Measurements from ENCODE around the gene MICA.

The MICA gene

DNA sequence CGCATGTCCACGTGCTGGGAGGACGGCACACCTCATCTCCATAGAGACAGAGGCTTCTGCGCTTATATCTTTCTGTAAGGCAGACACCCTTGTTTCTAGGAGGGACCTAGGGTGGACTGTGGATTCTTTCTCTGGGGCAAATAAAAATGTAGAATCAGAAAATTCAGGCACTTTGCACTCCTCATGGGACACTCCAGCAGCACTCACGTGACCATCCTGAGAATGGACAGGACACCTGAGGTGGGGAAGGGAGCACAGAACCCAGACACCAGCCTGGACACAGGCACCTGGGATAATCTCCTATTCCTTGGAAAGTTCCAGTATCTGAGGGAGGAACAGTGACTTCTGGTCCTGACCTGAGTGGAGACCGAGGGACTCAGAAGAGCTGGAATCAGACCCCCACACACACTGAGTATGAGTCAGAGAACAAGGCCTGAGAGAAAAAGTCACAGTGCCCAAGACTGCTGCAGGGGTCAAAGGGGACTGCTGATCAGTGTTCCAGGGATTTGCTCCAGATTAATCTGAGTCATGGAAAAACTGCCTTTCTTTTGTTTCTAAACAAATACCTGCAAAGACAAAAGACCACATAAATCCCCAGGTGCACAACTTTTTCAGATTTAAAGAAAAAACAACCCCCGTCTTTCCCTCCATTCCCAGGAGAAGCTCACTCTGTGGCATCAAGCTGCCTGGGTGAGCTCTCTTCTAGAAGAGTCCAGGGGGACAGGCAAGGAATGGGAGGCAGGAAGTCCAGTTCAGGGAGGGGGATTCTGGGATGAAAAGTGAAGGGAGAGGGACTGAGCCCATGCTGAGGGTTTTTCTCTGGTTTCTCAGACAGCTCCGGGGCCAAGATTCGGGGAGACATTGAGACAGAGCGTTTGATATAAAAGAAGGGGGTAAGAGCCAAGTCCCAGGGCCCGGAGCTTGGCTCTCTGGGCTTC, 58.9 kb downstream of the MICA start:
- no peak for DNase-seq

DNA sequence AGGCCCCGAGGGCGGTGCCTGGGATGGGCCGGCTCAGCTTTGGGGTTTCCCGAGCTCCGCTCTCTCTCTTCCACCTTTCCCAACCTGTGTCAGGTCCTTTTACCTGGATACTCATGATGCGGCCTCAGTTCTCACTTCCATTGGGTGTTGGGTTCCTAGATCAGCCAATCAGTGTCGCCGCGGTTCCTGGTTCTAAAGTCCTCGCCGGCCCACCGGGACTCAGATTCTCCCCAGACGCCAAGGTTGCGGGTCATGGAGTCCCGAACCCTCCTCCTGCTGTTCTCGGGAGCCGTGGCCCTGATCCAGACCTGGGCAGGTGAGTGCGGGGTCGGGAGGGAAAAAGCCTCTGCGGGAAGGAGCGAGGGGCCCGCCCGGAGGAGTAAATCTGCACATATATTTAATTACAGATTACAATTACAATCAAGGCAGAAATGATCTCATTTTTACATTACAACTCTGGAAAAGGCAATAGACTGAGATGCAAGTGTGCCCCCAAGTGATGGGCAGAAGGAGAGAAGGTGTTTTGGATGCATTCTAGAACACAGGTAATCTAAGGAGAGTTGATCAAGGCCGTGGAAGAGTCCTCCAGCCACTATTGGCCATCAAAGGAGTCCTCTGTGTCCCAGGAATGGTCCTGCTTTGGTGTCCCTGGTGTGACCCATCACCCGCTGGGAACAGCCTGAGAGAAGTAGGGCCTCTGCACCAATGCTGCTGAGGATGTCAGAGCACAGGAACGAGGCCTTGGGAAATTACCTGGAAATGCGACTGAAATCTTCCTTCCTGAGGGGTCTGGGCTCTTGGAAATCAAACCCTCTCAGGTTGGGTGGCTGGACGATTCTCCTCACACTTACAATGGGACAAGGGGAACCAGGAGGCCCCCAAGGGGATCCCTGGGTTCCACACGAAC, 59.8 kb downstream of the MICA start:
- peak; percentile 81 for DNase-seq

DNA sequence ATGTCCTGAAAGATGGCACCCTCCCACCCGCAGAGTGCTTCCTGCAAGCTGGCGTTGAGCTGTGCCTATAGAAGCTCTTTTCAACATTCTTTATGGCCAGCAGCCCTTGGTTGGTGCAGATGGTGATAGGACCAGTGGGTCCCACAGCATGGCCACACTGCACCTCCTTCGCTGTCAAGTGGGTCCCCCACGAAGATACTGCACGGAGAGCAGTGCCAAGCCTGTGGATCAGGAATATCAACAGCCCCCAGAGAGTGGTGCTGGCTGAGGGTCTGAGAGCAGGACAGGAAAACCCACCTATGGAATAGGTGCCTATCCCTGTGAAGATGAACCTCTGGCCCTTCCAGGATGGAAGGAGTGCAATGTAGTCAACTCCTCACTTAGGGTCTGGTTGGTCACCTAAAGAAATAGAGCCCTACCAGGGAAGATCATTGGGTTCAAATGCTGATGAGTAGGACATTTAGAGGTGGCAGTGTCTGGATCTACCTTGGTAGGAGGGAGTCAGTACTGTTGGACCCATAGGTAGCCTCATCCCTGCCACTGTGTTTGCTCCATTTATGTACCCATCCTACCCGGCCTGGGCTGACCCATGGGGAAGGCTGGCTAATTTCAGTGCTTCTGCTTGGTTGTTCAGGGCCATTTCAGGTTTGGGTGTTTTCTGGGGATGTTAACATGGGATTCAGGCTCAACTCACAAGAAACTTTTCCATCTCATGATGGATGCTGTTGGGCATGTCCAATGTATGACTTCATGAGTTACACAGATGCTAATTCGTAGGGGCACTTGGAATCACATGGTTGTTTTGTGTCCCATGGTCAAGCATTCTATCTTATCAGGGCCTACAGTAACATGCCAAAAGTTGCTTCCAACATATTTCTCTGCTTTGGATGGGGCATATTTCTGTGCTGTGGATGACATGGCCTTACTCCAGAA, 61.1 kb downstream of the MICA start:
- DNase-seq, result no peak

All from RPMI8226 (cell line).